Mesendoderm (in vitro differentiated cells): ENCODE results near the gene GALNTL6.

Source experiments
- DNase-seq: peaks from one replicate; pipeline ENCODE4 v3.0.0; 2013
- H2AK5ac ChIP-seq: 2 replicates; pipeline ENCODE4 v1.6.1; 2013; ENCODE audit warnings: low read length, inconsistent platforms
- H2BK120ac ChIP-seq: 2 replicates; pipeline ENCODE4 v1.6.1; 2013; ENCODE audit warnings: low read depth, mild to moderate bottlenecking, low read length, moderate library complexity, mixed read lengths
- H2BK15ac ChIP-seq: replicated peaks from 2 replicates; pipeline ENCODE4 v1.6.1; 2013; ENCODE audit warnings: low read depth, mild to moderate bottlenecking, moderate library complexity
- H2BK5ac ChIP-seq: 2 replicates; pipeline ENCODE4 v1.6.1; 2013; ENCODE audit warnings: low read length, inconsistent platforms
- H3K18ac ChIP-seq: 2 replicates; pipeline ENCODE4 v1.6.1; 2013; ENCODE audit warnings: mild to moderate bottlenecking, low read length, mixed read lengths
- H3K23ac ChIP-seq: one replicate; pipeline ENCODE4 v1.6.1; 2013; ENCODE audit warnings: low read length
- H3K27ac ChIP-seq: 2 replicates; pipeline ENCODE4 v1.5.1; 2013; ENCODE audit warnings: low read depth, mild to moderate bottlenecking, inconsistent platforms, low read length, moderate library complexity
- H3K27me3 ChIP-seq: 2 replicates; pipeline ENCODE4 v1.6.1; 2013; ENCODE audit warnings: low read length, control low read depth, mild to moderate bottlenecking, inconsistent platforms; ENCODE audit not compliant: insufficient read depth, poor library complexity
- H3K36me3 ChIP-seq: 2 replicates; pipeline ENCODE4 v1.6.1; 2013; ENCODE audit warnings: low read length, inconsistent platforms; ENCODE audit not compliant: control insufficient read depth, insufficient read depth
- H3K4ac ChIP-seq: one replicate; pipeline ENCODE4 v1.6.1; 2013; ENCODE audit warnings: low read depth, mild to moderate bottlenecking, low read length, moderate library complexity
- H3K4me1 ChIP-seq: 2 replicates; pipeline ENCODE4 v1.6.1; 2013; ENCODE audit warnings: low read depth, low read length, inconsistent platforms; ENCODE audit not compliant: control insufficient read depth
- H3K4me2 ChIP-seq: 2 replicates; pipeline ENCODE4 v1.6.1; 2013; ENCODE audit warnings: low read length
- H3K4me3 ChIP-seq: 2 replicates; pipeline ENCODE4 v1.5.1; 2013; ENCODE audit warnings: mild to moderate bottlenecking, low read length
- H3K56ac ChIP-seq: one replicate; pipeline ENCODE4 v1.6.1; 2013; ENCODE audit warnings: low read length
- H3K79me1 ChIP-seq: 2 replicates; pipeline ENCODE4 v1.6.1; 2013; ENCODE audit warnings: low read length, inconsistent platforms
- H3K79me2 ChIP-seq: 2 replicates; pipeline ENCODE4 v1.6.1; 2013; ENCODE audit warnings: mild to moderate bottlenecking, low read length; ENCODE audit not compliant: control insufficient read depth, insufficient read depth
- H3K9ac ChIP-seq: 2 replicates; pipeline ENCODE4 v1.6.1; 2013; ENCODE audit warnings: low read length, inconsistent platforms
- H4K5ac ChIP-seq: one replicate; pipeline ENCODE4 v1.6.1; 2013; ENCODE audit warnings: low read length
- H4K8ac ChIP-seq: one replicate; pipeline ENCODE4 v1.6.1; 2013; ENCODE audit warnings: low read depth, mild to moderate bottlenecking, control low read depth, low read length, moderate library complexity
- WGBS: extraction: QIAGEN DNeasy Blood & Tissue Kit; methylation state at CpG from one replicate; pipeline ENCODE4 v1.1.7; 2013; ENCODE audit warnings: low lambda C conversion rate, missing lambda C conversion rate; ENCODE audit not compliant: insufficient coverage; ENCODE audit errors: extremely low coverage; 5-methylcytosine and 5-hydroxymethylcytosine counted together

GALNTL6 gene

DNA sequence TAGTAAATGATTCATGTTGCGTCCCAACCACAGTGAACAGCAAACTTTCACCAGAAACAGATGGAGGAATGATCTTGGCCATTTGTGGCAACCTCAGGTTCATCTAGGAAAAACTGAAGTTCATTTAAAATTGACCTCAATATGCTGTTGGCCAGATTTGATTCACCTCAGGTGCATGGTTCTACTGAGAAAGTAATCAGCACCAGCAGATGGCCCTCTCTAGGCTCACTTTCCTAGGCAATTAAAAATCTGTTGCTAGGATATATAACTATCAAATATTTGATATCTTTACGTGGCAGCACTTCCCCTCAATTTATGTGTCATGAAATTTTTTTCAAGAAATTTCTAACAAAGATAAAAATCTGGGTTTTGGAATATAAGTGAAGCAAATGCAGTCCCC, 344.7 kb downstream of the GALNTL6 start:
- no CpG with 5 or more reads among the region's 2 CpGs for WGBS
- H3K79me2 ChIP-seq: no peaks in the 10 kb centered on the region

GRCh38 chr4:172163215-172163614, 350.0 kb downstream of the GALNTL6 start:
- Histone ChIP-seq H3K56ac (no peak overlapping the region), H3K79me1 (no peaks in the 10 kb centered on the region), H2AK5ac (no peak overlapping the region), H4K8ac (no peak overlapping the region), H2BK15ac (no peak overlapping the region), H2BK5ac (no peak overlapping the region), H4K5ac (no peak overlapping the region), H3K36me3 (no peaks in the 10 kb centered on the region), H3K27ac (no peak overlapping the region), H3K23ac (no peak overlapping the region), H3K79me2 (no peaks in the 10 kb centered on the region), H3K4ac (no peak overlapping the region), H3K4me3 (no peak overlapping the region), H3K4me2 (no peak overlapping the region), H3K18ac (no peak overlapping the region), H3K4me1 (no peaks in the 10 kb centered on the region), H3K9ac (no peak overlapping the region), H2BK120ac (no peak overlapping the region), H3K27me3 (no peaks in the 10 kb centered on the region)
- no peak for DNase-seq
- WGBS: no CpG with 5 or more reads among the region's 2 CpGs

More for the DNA sequence above, 344.7 kb downstream of the GALNTL6 start:
- no peak overlapping the region for H2BK5ac ChIP-seq
- no peak overlapping the region for H3K4me3 ChIP-seq
- H3K4me1 ChIP-seq: no peaks in the 10 kb centered on the region
- no peak overlapping the region for H3K23ac ChIP-seq
- no peak for DNase-seq
- H3K18ac ChIP-seq: no peak overlapping the region
- H2BK15ac ChIP-seq: no peak overlapping the region
- no peak overlapping the region for H3K9ac ChIP-seq
- no peak overlapping the region for H4K5ac ChIP-seq
- H3K36me3 ChIP-seq: no peaks in the 10 kb centered on the region
- H3K56ac ChIP-seq: no peak overlapping the region
- no peak overlapping the region for H3K4ac ChIP-seq
- H4K8ac ChIP-seq: no peak overlapping the region
- no peaks in the 10 kb centered on the region for H3K79me1 ChIP-seq
- H3K27ac ChIP-seq: no peak overlapping the region
- no peak overlapping the region for H2BK120ac ChIP-seq
- H3K27me3 ChIP-seq: no peaks in the 10 kb centered on the region
- no peak overlapping the region for H3K4me2 ChIP-seq
- H2AK5ac ChIP-seq: no peak overlapping the region

DNA sequence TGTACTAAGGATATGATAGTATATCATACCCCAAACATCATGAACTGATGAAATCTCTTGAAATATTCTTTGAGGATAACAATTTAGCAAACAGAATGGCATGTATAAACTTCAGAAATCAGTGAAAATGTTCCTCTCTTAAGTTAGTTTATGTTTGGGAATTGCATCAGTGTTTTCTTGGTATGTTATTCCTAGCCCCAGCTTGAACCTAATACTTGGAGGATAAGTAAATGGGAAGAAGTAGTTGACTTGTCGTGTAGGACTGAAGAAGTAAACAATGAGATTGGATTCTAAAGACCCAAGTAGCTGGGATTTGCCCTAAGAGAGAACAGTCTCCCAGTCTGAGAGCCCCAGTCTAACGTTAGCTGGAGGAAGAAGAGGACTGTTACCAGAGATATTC, 355.7 kb downstream of the GALNTL6 start:
- no peak overlapping the region for H3K18ac ChIP-seq
- no peak overlapping the region for H3K4me3 ChIP-seq
- WGBS: no CpG with 5 or more reads among the region's 2 CpGs
- no peak overlapping the region for H3K27ac ChIP-seq
- no peaks in the 10 kb centered on the region for H3K79me1 ChIP-seq
- no peak overlapping the region for H4K8ac ChIP-seq
- DNase-seq: no peak
- no peak overlapping the region for H2BK120ac ChIP-seq
- no peak overlapping the region for H4K5ac ChIP-seq
- no peak overlapping the region for H3K9ac ChIP-seq
- H3K27me3 ChIP-seq: no peaks in the 10 kb centered on the region
- H3K36me3 ChIP-seq: no peaks in the 10 kb centered on the region
- no peak overlapping the region for H2BK5ac ChIP-seq
- H2AK5ac ChIP-seq: no peak overlapping the region
- H3K4me1 ChIP-seq: no peaks in the 10 kb centered on the region
- no peaks in the 10 kb centered on the region for H3K79me2 ChIP-seq
- no peak overlapping the region for H3K23ac ChIP-seq
- H2BK15ac ChIP-seq: no peak overlapping the region
- no peak overlapping the region for H3K56ac ChIP-seq
- no peak overlapping the region for H3K4ac ChIP-seq
- H3K4me2 ChIP-seq: no peak overlapping the region

DNA sequence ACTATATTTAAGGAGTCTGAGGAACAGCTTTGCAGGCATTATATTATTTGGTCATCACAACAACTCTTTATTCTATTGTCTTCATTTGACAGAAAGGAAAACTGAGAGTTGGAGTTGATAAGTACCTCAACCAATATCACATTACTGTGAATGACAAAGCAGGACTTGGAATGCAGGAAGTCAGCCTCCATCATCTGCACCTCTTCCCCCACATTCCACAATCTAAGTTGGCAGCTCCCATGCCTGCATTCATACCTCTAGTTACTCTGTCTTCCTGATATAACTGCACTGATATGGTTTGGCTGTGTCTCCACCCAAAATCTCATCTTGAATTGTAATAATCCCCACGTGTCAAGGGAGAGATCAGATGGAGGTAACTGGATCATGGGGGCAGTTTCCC, 356.7 kb downstream of the GALNTL6 start:
- no peak overlapping the region for H3K4me2 ChIP-seq
- H4K5ac ChIP-seq: no peak overlapping the region
- no peaks in the 10 kb centered on the region for H3K36me3 ChIP-seq
- H2BK5ac ChIP-seq: no peak overlapping the region
- H2BK15ac ChIP-seq: no peak overlapping the region
- H3K4me1 ChIP-seq: no peaks in the 10 kb centered on the region
- no peaks in the 10 kb centered on the region for H3K27me3 ChIP-seq
- H3K9ac ChIP-seq: no peak overlapping the region
- H2BK120ac ChIP-seq: no peak overlapping the region
- no CpG with 5 or more reads among the region's 1 CpG for WGBS
- no peaks in the 10 kb centered on the region for H3K79me2 ChIP-seq
- no peak overlapping the region for H3K23ac ChIP-seq
- peak overlapping the region; percentile 16 for H3K4ac ChIP-seq
- no peak overlapping the region for H4K8ac ChIP-seq
- no peak overlapping the region for H3K18ac ChIP-seq
- H3K4me3 ChIP-seq: no peak overlapping the region
- peak; percentile 74 for DNase-seq
- no peak overlapping the region for H3K27ac ChIP-seq
- no peaks in the 10 kb centered on the region for H3K79me1 ChIP-seq
- no peak overlapping the region for H2AK5ac ChIP-seq
- no peak overlapping the region for H3K56ac ChIP-seq

DNA sequence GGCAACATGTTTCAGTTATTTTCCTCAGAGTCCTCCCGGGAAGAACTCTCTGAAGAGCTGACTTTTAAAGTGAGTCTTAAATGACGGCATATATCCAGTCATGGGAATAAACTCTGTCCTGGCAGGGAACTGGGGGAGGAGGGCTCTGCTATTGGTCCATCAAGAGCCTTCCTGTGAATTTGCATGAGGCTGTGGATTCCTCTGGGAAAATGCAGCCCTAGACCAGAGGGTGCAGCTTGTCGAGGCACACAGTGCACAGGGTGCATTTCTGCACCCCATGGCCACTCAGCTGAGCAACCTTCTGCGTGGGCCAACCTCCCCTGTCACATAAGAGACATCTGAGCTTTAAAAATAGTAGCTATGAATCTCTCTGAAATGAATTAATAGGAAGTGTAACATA, 360.0 kb downstream of the GALNTL6 start:
- Histone ChIP-seq H3K4me2 (no peak overlapping the region), H3K56ac (no peak overlapping the region), H2BK15ac (no peak overlapping the region), H3K79me2 (no peaks in the 10 kb centered on the region), H3K4me3 (no peak overlapping the region), H3K18ac (no peak overlapping the region), H3K23ac (no peak overlapping the region), H3K4ac (no peak overlapping the region), H3K79me1 (no peaks in the 10 kb centered on the region), H3K27ac (no peak overlapping the region), H2BK5ac (no peak overlapping the region), H2AK5ac (no peak overlapping the region), H2BK120ac (no peak overlapping the region), H3K4me1 (no peaks in the 10 kb centered on the region), H4K5ac (no peak overlapping the region), H3K36me3 (no peaks in the 10 kb centered on the region), H4K8ac (no peak overlapping the region), H3K9ac (no peak overlapping the region), H3K27me3 (no peaks in the 10 kb centered on the region)
- peak; percentile 27 for DNase-seq
- no CpG with 5 or more reads among the region's 4 CpGs for WGBS

GRCh38 chr4:172177382-172177781, 364.2 kb downstream of the GALNTL6 start:
- H3K4ac ChIP-seq: no peak overlapping the region
- no peak overlapping the region for H4K8ac ChIP-seq
- no peak overlapping the region for H3K27ac ChIP-seq
- no peak overlapping the region for H2BK120ac ChIP-seq
- H4K5ac ChIP-seq: no peak overlapping the region
- H3K4me1 ChIP-seq: no peaks in the 10 kb centered on the region
- H3K79me1 ChIP-seq: no peaks in the 10 kb centered on the region
- no peak for DNase-seq
- no peaks in the 10 kb centered on the region for H3K36me3 ChIP-seq
- H2BK15ac ChIP-seq: no peak overlapping the region
- no peak overlapping the region for H2BK5ac ChIP-seq
- H3K79me2 ChIP-seq: no peaks in the 10 kb centered on the region
- no peak overlapping the region for H3K9ac ChIP-seq
- no peak overlapping the region for H3K56ac ChIP-seq
- no peak overlapping the region for H3K4me3 ChIP-seq
- H2AK5ac ChIP-seq: no peak overlapping the region
- no peak overlapping the region for H3K18ac ChIP-seq
- no peak overlapping the region for H3K23ac ChIP-seq
- no peaks in the 10 kb centered on the region for H3K27me3 ChIP-seq
- no peak overlapping the region for H3K4me2 ChIP-seq
